ENCODE measurements around the gene GBA3.

GRCh38 chr4:22667332-22667940 lies 25.3 kb upstream of the GBA3 start:
- no peak for TF ChIP-seq EZH2 (IDR thresholded peaks at IDR 0.05; ENCODE audit: insufficient read depth, poor library complexity, severe bottlenecking)
- TF ChIP-seq EZH2phosphoT487 (IDR thresholded peaks at IDR 0.05; ENCODE audit: insufficient read depth, low read depth), result no peak

Measured in GM23248 (cell line).